HG03469 (cell line): ENCODE results near the gene FBXL2.
"Not testable (repeated sequence)": the region's sequence is repeated elsewhere in the genome, so short reads cannot be mapped to it uniquely, and the experiment has no call there.

Source experiments
- ATAC-seq: cut with Tn5 transposase; IDR thresholded peaks from one replicate; pipeline ENCODE4 v1.9.1; 2021; ENCODE audit warnings: mild to moderate bottlenecking, moderate library complexity, moderate number of reproducible peaks; ENCODE audit not compliant: unreplicated experiment

FBXL2 gene

DNA sequence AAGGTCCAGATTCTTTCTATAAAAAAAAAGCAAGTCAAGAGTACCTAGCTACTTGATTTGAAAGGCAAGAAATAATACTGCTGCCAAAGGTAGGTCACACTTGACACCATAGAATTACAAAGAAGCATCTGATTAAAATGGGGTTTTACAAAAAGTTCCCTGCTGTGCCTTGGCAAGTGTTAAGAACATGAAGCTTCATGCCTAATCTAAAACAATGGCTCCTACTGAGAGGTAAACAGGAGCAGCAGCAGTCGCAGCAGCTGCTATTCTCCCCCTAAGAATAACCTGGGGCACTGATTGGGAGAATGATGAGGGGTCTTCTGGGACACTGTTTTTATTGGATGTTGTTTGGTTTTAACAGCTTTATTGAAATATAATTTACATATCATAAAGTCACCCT lies 148.8 kb downstream of the FBXL2 start:
- no peak for ATAC-seq

DNA sequence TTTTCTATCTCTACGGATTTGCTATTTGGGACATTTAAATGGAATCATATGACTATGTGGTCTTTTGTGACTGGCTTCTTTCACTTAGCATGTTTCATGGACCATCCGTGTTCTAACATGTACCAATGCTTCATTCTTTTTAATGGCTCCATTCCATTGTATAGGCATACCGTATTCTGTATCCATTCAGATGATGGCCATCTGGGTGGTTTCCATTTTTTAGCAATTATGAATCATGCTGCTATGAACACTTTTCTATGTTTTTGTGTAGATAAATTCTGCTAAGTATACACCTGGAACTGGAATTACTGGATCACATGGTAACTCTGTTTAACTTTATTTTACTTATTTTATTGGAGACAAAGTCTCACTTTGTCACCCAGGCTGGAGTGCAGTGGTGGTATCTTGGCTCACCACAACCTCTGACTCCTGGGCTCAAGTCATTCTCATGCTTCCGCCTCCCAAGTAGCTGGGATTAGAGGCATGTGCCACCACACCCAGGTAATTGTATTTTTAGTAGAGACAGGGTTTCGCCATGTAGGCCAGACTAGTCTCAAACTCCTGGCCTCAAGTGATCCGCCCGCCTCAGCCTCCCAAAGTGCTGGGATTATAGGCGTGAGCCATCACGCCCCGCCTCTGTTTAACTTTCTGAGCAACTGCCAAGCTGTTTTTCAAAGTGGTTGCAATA lies 149.5 kb downstream of the FBXL2 start:
- no peak for ATAC-seq

DNA sequence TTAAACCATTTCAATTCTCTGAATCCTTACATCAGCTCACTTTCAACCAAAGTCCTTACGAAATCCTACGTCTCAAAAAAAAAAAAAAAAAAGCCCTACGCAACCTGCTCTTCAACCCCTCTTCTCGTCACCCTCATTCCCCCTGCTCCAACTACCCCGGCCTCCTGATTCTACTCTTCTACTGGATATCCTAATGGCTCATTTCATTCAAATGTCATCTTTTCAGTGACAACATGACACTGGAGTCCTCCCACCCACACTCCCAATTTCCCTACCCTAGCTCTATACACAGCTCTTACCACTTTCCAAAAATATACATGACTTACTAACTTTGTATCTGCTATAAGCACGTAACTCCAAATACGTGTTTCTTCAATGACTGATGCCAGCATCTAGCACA lies 151.5 kb downstream of the FBXL2 start:
- no peak for ATAC-seq

DNA sequence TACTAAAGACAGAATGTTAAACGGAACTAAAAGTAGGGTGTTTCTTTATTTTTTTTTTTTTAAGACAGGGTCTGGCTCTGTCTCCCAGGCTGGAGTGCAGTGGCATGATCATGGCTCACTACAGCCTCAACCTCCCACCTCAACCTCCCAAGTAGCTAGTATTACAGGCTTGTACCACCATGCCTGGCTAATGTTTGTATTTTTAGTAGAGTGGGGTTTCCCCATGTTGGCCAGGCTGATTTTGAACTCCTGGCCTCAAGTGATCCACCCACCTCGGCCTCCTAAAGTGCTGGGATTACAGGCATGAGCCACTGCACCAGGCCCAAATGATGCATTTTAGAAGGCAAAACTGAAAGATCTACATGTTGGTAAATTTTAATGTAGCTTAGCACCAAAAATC lies 152.1 kb downstream of the FBXL2 start:
- not testable (repeated sequence) for ATAC-seq

DNA sequence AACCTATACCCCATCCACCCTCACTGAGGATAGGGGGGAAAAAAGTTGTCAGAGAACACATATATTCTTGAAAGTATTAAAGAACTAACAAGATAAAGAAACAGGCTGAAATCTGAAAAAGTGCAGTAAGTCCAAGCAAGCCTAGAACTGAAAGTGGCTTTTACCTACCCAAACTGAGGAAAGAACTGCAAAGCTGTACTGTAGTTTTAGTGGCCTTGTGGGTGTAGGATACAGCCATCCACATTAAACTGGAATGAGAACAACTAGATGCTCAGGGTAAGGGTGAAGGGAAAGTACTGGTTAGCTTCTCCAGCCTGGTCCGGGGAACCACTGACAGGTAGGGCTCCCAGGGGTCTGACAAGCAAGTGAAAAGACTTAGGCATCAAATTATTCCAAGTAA lies 152.8 kb downstream of the FBXL2 start:
- no peak for ATAC-seq

DNA sequence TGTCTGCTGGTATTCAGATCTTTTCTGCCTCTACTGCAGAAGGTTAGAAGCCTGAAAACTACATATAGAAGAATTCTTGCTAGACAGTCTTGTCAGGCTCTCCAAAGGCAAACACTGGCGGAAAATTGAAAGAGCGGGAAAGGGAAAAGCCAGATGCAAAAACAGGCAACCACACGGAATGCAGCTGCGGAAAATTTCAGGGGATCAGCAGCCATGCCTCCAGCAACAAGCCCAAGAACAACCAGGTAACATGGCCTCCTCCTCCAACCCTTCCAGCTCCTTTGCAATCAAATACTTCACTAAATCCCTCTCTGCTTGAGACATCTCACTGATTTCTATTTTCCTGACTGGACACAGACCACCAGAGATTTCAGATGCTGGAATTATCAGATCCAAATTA lies 153.3 kb downstream of the FBXL2 start:
- ATAC-seq = no peak

DNA sequence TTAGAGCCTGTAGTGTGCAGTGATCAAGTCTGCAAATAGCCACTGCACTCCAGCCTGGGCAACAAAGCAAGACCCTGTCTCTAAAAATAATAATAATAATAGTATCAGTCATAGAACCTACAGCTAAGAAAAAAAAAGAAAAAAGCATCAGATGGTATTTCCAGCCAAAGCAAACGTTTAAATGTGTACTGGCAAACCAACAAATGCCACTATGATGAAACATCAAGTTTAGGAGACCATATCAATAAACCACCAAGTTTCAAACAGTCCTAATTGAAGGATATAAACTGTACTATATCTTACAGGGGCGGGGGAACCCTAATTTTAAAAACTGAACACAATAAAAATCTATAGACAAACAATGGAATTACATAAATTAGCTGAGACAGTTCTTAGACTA lies 156.6 kb downstream of the FBXL2 start:
- no peak for ATAC-seq
